SH-SY5Y (cell line): ENCODE results near the gene NRG2.

Source experiments
- GATA2 ChIP-seq: IDR thresholded peaks from 2 replicates; pipeline ENCODE4 v1.6.1; 2011; ENCODE audit warnings: mild to moderate bottlenecking, low read depth, low read length
- GATA3 ChIP-seq: IDR thresholded peaks from 2 replicates; pipeline ENCODE4 v1.6.1; 2011; ENCODE audit warnings: low read depth, mild to moderate bottlenecking, low read length, moderate library complexity

GRCh38 chr5:140076788-140077187 lies 33.7 kb upstream of the NRG2 start:
- TF ChIP-seq GATA2 (no peak), GATA3 (no peak)
